ENCODE results near the gene HOXB2. TPM values are rescaled to one million over a fixed set of nuclear protein-coding genes. Genes with fewer than 3 reads are reported as not detected.

HOXB2 gene
- polyA plus RNA-seq, 1 donor from 2014 or later = not detected

DNA sequence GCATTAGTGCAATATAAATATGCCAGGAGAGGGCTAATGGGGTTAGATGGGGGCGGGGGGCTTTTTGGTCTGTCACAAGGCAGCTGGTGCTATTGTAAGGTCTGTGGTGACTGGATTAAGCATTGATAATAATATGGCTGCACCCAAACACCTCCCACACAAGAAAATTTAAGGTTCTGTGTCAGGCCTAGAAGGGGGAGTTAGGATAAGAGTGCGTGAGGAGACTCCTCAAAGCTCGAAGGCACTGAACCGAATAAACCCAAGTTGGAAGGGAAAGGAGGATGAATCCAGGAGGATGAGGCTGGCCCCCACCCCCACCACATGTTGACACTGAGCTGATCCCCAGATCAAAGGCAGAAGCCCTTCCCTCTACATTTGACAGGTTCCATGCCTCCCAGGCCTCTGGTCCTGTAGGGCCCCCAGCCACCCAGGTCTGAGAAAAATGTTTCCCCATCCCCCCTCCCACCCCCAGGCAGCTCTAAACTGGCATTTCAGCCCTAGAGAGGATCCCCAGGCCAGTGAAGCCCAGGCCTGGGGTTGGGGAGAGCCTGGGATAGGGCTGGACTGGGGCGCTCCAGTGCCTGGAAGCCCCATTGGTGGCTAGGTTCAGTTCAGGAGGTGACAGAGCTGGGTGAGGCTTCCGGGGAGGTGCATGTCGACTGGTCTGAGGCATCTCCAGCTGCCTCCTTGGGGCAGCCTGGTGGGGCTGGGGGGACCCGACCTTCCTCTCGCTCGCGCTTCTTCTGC lies 15.8 kb downstream of the HOXB2 start:
- H3K36me3 ChIP-seq (ENCODE audit: insufficient read depth, low read length) = no peaks in the 10 kb centered on the region
- no peaks in the 10 kb centered on the region for H3K9me2 ChIP-seq (ENCODE audit: insufficient read depth, low read length)
- H3K79me2 ChIP-seq (replicated peaks; ENCODE audit: insufficient read depth, low read length) = no peaks in the 10 kb centered on the region
- no peak overlapping the region for H2AFZ ChIP-seq (ENCODE audit: low read depth, low read length)
- no peaks in the 10 kb centered on the region for H3F3A ChIP-seq (ENCODE audit: insufficient read depth, low read length, poor library complexity, severe bottlenecking)
- no peak overlapping the region for H3K4me2 ChIP-seq (ENCODE audit: low read length)
- no peaks in the 10 kb centered on the region for H3K9me3 ChIP-seq (ENCODE audit: low read length)
- H3K27ac ChIP-seq (ENCODE audit: low read length) = no peak overlapping the region
- H4K20me1 ChIP-seq (ENCODE audit: insufficient read depth) = no peaks in the 10 kb centered on the region
- no peak overlapping the region for H3K4me3 ChIP-seq (ENCODE audit: low read length)
- TF ChIP-seq, protein P1, sequence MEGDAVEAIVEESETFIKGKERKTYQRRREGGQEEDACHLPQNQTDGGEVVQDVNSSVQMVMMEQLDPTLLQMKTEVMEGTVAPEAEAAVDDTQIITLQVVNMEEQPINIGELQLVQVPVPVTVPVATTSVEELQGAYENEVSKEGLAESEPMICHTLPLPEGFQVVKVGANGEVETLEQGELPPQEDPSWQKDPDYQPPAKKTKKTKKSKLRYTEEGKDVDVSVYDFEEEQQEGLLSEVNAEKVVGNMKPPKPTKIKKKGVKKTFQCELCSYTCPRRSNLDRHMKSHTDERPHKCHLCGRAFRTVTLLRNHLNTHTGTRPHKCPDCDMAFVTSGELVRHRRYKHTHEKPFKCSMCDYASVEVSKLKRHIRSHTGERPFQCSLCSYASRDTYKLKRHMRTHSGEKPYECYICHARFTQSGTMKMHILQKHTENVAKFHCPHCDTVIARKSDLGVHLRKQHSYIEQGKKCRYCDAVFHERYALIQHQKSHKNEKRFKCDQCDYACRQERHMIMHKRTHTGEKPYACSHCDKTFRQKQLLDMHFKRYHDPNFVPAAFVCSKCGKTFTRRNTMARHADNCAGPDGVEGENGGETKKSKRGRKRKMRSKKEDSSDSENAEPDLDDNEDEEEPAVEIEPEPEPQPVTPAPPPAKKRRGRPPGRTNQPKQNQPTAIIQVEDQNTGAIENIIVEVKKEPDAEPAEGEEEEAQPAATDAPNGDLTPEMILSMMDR (IDR thresholded peaks at IDR 0.05; ENCODE audit: poor library complexity, severe bottlenecking) = no peak
- TF ChIP-seq POLR2AphosphoS5 (IDR thresholded peaks at IDR 0.05) (no peak), MXI1 (conservative IDR thresholded peaks at IDR 0.05; ENCODE audit: poor library complexity, severe bottlenecking) (no peak), EZH2 (IDR thresholded peaks at IDR 0.05; ENCODE audit: borderline replicate concordance, insufficient read depth, low read length, poor library complexity, severe bottlenecking) (no peak), EP300 (conservative IDR thresholded peaks at IDR 0.05; ENCODE audit: poor library complexity, severe bottlenecking) (no peak), TAF1 (IDR thresholded peaks at IDR 0.05; ENCODE audit: low read depth) (no peak), SMC3 (conservative IDR thresholded peaks at IDR 0.05; ENCODE audit: poor library complexity) (no peak), RAD21 (conservative IDR thresholded peaks at IDR 0.05) (no peak)
- TF ChIP-seq, protein P2, sequence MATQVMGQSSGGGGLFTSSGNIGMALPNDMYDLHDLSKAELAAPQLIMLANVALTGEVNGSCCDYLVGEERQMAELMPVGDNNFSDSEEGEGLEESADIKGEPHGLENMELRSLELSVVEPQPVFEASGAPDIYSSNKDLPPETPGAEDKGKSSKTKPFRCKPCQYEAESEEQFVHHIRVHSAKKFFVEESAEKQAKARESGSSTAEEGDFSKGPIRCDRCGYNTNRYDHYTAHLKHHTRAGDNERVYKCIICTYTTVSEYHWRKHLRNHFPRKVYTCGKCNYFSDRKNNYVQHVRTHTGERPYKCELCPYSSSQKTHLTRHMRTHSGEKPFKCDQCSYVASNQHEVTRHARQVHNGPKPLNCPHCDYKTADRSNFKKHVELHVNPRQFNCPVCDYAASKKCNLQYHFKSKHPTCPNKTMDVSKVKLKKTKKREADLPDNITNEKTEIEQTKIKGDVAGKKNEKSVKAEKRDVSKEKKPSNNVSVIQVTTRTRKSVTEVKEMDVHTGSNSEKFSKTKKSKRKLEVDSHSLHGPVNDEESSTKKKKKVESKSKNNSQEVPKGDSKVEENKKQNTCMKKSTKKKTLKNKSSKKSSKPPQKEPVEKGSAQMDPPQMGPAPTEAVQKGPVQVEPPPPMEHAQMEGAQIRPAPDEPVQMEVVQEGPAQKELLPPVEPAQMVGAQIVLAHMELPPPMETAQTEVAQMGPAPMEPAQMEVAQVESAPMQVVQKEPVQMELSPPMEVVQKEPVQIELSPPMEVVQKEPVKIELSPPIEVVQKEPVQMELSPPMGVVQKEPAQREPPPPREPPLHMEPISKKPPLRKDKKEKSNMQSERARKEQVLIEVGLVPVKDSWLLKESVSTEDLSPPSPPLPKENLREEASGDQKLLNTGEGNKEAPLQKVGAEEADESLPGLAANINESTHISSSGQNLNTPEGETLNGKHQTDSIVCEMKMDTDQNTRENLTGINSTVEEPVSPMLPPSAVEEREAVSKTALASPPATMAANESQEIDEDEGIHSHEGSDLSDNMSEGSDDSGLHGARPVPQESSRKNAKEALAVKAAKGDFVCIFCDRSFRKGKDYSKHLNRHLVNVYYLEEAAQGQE (IDR thresholded peaks at IDR 0.05; ENCODE audit: borderline replicate concordance) = no peak
- H3K27me3 ChIP-seq (ENCODE audit: insufficient read depth, low read depth, low read length) = peaks cover 98% of the 10 kb centered on the region
- no peak overlapping the region for H3K9ac ChIP-seq (ENCODE audit: low read length)

DNA sequence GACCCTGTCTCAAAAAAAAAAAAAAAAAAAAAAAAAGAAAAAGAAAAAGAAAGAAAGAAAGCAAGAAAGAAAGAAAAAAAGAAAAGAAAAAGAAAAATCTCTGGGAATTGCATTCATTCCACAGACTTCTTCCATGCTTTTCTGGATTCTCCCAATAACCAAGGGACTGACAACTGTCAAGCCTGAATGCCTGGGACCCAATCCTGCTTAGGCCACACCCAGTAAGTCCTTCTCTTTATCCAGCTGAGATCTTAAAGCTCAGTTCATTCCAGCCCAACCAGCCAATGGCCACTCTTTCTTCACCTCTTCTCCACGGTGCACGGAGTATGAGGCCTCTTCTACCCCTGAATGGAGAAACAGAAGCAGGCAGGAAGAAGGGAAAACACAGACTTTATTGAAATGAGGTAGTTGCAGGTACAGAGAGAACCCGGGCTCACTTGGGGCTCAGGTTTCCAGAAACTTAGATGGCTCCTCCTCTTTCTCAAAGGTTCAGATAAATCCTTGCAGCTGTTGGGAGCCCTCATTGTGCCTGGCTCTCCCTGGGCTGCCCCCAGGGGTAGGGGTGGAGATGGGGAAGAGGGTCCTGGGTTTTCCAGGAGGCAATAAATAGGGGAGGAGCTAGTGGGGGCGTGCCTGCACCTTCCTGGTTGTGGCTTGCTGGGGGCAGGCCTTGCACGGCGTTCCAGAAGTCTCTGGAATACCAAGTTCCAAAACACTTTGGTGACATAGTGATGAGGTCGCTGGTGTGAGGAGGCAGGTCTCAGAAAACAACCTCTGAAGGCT lies 16.6 kb downstream of the HOXB2 start:
- no peaks in the 10 kb centered on the region for H3K9me2 ChIP-seq (ENCODE audit: insufficient read depth, low read length)
- H3K4me3 ChIP-seq (ENCODE audit: low read length) = no peak overlapping the region
- no peaks in the 10 kb centered on the region for H3F3A ChIP-seq (ENCODE audit: insufficient read depth, low read length, poor library complexity, severe bottlenecking)
- TF ChIP-seq, protein P1 (IDR thresholded peaks at IDR 0.05; ENCODE audit: poor library complexity, severe bottlenecking) = no peak
- TF ChIP-seq EZH2 (IDR thresholded peaks at IDR 0.05; ENCODE audit: borderline replicate concordance, insufficient read depth, low read length, poor library complexity, severe bottlenecking) (no peak), POLR2AphosphoS5 (IDR thresholded peaks at IDR 0.05) (no peak)
- H3K27me3 ChIP-seq (ENCODE audit: insufficient read depth, low read depth, low read length) = peaks cover 99% of the 10 kb centered on the region
- no peaks in the 10 kb centered on the region for H3K9me3 ChIP-seq (ENCODE audit: low read length)
- no peaks in the 10 kb centered on the region for H3K36me3 ChIP-seq (ENCODE audit: insufficient read depth, low read length)
- no peaks in the 10 kb centered on the region for H3K79me2 ChIP-seq (replicated peaks; ENCODE audit: insufficient read depth, low read length)
- no peak overlapping the region for H3K4me2 ChIP-seq (ENCODE audit: low read length)
- H4K20me1 ChIP-seq (ENCODE audit: insufficient read depth) = no peaks in the 10 kb centered on the region
- H3K9ac ChIP-seq (ENCODE audit: low read length) = no peak overlapping the region
- no peak overlapping the region for H3K27ac ChIP-seq (ENCODE audit: low read length)
- no peak overlapping the region for H2AFZ ChIP-seq (ENCODE audit: low read depth, low read length)
